COR-L47 (cell line): Measurements from ENCODE around the gene UMAD1.
A peak's percentile ranks its signal among the peaks of the same experiment; 100 is the strongest.

Experiments used
- DNase-seq: peaks from one replicate; lab custom pipeline; 2025; lab: John Stamatoyannopoulos, UW

The UMAD1 gene

DNA sequence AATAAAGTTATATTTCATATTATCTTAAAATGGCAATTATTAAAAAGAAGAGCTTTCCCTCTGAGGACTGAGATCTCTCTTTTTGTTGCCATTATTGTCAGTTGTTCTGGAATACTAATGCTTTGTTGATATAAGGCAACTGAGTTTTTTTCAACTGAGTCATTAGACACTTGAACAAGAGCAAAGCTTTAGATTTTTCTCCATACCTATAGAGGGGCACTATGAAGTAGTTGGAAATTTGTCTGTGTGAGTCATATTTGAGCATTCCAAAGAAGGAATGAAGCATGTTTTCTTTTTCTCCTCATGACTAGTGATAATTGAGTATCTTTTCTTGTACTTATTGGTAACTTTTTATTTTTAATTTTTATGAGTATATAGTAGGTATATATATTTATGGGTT, 53.3 kb downstream of the UMAD1 start:
- no peak for DNase-seq

DNA sequence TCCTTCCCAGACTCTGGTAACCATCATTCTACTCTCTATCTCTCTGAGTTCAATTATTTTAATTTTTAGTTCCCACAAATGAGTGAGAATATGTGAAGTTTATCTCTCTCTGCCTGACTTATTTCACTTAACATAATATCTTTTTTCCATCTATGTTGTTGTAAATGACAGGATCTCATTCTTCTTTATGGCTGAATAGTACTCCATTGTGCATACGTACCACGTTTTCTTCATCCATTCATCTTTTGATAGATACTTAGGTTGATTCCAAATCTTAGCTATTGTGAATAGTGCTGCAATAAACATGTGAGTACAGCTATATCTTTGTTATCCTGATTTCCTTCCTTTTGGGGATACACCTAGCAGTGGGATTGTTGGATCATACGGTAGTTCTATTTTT, 54.0 kb downstream of the UMAD1 start:
- no peak for DNase-seq

DNA sequence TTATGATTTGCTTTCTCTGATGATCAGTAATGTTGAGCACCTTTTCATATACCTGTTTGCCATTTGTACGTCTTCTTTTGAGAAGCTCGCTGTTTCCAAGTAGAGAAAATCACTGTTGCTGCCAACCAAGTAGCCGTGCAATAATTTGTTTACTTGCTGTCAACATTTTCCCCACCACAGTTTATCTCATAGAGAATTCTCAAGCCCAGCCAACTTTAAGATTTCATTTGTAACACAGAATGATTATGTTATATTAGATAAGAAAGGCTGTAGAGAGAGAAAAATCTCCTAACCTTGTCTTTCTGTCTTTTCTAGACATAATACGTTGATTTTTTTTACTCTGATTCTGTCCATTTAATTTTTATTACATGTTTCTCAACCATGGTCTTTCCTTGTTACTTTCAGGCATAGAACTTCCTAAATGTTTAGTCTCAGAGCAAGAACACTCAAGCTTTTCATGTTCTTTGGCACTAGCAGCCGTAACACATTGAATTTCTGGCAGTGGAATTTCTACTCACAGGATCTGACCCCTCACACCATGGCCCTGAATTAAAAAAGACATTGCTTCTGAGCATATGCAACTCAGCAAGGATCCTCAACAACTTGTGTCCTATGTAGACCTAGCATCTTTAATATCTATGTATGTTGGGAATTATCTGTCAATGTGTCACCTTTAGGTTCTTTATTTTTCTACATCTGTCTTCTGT, 54.7 kb downstream of the UMAD1 start:
- no peak for DNase-seq

DNA sequence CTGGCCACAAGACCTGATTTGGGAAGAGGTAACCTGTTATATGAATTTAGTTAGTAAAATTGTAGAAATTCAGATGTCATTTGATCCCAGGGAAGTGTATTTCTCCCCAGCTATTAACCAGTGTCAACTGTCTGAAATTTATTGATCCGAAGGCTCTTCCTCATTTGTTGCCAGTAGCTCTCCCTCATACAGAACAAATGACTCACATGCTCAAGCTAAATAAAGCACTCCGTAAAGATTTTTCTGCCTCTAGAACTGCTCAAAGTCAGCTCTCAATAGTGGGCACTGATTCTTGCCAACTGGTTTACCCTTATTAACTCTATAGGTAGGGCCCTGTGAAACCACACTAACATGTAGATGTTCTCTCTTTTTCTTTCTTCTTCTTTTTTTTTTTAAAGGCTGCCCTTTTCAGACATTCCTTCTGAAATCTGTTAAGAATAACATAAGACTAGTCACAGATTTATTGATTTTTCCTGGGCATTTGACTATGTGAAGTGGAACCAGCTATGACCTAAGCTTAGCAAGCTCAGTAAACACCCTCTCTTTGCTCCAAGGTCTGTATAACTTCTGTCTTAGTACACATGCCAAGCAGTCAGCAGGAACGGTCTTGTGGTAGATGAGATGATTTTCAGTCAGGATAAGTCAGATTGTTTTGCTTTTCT, 56.0 kb downstream of the UMAD1 start:
- DNase-seq, result no peak

DNA sequence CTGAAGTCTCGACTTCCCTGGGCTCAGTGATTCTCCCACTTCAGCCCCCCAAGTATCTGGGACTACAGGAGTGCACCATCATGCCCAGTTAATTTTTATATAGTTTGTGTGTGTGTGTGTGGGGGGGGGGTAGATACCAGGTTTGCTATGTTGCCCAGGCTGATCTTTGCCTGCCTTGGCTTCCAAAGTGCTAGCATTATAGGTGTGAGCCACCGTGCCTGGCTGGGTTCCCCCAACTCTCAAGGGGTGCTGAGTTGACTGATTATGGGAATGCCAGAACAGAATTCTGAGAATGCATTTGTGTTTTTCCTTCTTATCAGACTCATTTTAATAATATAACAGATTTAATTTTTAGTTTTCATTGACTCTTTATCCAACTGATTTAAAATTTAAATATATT, 58.4 kb downstream of the UMAD1 start:
- DNase-seq, result no peak

DNA sequence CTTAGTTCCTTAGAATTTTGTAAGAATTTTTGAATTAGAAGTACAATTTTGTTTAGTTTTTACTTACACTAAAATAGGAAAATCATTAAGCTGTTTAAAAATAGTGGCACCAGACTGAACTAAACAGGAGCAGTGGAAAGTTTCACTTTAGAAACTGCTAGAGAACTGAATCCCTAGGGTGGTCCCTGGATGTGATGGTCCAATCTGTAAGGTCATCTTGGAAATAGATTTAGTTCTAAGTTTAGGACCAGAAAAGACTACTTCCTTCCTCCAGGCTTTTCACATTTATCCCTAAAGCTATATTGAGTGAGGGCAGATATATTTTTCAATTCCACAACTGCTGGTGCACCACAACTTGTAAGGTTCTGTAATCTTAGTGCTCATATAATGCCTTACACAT, 58.8 kb downstream of the UMAD1 start:
- no peak for DNase-seq

DNA sequence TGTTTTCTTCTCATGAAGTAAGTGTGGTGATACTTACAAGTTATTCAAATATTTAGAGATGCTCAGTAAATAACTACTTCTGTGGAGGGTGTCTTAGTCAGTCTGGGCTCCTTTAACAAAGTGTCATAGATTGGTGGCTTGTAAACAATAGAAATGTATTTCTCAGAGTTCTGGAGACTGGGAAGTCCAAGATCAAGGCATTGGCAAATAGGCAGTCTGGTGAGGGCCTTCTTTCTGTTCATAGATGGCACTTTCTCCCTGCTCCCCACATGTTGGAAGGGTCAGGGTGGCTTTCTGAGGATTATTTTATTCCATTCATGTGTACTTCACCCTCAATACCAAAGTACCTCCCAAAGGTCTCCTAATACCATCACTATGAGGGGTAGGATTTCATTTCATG, 59.4 kb downstream of the UMAD1 start:
- no peak for DNase-seq

DNA sequence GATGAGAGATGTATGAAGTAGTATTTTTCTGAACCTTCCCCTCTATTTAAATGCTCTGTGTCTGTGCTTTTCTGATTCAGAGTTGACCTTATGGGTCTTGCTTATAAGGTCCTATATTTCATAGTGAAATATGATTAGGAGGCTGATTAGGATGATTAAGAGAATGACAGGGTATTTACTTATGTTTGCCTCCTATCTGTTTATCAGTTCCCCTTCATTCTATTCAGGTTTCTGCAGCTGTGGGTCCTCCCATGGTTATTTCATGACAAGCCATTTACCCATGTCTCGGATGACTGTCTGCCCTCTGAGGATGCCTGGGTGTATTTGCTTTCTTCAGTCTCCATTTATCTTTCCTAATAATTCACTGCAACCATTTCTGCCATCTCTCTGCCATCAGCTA, 61.0 kb downstream of the UMAD1 start:
- no peak for DNase-seq

DNA sequence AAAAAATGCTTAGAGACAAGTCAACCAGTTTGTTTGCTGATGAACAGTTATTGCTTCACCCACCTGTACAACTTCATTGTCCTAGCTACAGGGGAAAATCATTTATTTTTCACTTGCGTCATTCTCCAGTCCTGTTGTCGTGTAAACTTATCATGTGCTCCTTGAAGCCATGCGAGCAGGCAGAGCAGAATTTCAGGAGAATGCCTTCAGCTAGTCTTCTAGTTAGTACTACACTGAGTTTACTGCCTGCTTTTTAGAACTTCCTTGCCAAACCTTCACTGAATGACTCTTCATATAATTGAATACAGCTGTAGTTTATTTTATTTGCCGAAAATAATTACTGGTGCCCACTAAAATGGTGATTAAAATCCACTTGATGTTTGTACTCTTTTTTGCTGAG, 62.3 kb downstream of the UMAD1 start:
- DNase-seq, result no peak

DNA sequence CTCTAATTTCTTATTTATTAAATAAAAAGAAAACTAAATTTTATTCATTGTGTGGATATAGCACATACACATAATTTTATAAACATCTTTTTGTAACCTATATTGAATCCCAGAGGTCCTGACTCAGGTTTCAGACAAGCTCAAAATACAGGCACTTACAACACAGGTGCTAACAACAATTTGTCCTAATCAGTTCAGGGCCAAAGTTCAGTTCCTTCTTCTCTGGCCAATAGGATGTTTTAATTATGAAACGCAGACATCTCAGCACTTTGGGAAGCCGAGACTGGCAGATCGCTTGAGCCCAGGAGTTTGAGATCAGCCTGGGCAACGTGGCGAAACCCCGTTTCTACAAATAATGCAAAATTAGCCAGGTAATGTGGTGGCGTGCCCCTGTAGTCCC, 62.9 kb downstream of the UMAD1 start:
- DNase-seq, result no peak

DNA sequence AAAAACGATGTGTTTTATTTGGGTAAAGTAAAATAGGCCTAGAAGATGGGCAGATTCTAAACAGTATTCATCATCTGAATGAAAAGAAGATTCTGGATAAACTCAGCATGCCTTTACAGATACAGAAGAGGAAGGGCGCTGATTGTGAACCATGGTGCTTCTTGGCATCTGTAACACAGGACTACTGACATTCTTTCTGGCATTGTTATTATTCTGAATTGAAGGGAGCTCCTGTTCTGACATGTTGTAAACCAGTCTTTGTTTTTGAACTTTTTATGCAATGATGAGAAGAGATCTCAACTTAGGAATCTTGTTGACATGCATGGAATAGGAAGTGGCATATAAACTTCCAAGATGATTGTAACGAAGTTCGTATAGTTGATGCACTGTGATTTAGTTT, 64.3 kb downstream of the UMAD1 start:
- no peak for DNase-seq

DNA sequence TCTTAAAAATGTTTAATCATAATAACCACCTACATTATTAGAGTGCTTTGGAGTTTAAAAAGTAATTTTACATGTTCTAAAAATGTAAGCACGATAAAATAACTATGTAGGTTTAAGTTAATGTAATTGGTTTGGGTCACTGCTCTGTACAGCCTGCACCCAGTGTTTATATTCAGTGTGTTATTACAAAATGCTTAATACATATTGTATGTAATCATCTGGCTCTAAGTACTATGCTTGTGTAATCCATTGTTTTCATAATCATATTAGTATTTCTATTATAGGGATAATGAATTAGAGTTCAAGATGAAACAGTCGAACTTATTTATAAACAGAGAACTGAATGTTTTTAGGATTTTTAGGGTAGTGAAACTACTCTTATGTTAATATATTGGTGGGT, 64.8 kb downstream of the UMAD1 start:
- no peak for DNase-seq

DNA sequence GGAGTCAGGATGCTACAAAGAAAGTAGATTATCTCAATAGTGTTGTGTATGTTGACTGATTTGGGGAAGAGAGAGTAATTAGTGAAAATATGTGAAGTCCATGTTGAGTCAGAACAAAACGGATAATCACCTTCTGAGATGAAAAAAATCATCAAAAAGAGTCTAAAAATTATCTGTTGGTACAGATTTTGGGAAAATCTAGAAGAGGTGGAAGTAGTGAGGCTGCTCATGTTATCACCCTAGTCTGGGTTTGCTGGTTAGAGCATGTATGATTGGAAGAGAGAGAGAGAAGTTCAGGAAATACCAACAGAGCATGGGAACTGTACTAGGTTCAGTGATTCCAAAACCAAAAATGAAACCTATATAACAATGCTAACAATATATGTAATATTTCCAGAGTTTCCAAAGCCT, 65.6 kb downstream of the UMAD1 start:
- no peak for DNase-seq

DNA sequence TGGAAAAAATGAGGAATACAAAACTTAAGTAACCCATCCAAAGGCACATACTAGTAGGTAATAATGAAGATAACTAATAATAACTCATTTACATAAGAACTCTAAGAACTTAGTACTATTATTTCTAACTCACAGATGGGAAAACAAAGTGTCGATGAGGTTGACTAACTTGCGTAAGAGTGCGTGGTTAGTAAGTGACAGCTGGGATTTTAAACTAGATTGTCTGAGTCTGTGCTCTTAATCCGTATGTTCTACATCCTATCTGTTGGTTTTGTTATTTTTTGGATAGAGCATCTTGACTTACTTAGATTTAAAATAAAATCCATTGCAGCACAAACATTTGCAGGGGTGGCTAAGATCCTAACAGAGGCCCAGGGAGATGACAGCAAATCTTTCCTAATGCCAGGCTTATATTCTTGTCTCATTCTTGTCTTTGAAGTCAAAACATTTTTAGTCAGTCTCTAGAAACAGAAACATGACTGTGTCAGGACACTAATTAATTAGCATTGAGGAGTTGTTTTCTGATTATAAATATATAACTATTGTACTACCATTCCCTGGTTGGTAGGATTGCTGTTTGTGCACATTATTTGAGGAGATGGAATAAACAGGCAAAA, 66.1 kb downstream of the UMAD1 start:
- no peak for DNase-seq

DNA sequence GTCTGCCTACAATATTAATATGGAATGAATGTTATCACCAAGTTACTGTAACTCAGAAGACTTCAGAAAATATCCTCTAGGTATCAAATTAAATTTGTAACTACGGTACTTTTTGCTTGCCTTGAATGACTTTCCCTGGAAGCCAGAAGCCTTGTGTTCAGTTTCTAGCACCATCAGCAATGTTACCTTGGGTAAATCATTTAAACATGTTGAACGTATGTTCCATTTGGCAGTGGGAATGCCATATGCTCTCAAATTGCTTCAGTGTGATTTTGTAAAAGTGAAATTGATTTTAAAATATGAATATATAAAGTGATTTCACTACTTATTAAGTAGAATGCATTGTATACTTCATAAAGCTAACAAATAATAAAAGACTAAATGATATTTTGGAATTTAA, 66.7 kb downstream of the UMAD1 start:
- DNase-seq, result no peak

DNA sequence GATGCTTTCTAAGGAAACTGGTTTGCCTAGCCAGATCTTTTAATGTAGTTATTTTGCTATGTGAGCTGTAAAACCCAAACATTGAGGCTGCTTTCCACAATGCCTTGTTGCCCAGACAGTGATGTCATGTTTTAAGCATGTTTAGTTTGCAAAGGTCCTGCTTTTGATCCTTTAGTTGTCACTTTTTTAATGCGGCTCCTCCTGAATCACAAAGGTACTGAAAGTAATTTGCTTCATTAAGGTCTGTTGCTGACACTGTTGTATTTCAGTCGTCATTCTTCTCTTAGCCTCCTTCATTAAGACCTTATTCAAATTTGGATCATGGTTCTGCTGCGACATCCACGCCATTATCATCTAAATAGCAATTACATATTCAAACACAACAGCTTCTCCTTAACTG, 67.3 kb downstream of the UMAD1 start:
- DNase-seq, result no peak

DNA sequence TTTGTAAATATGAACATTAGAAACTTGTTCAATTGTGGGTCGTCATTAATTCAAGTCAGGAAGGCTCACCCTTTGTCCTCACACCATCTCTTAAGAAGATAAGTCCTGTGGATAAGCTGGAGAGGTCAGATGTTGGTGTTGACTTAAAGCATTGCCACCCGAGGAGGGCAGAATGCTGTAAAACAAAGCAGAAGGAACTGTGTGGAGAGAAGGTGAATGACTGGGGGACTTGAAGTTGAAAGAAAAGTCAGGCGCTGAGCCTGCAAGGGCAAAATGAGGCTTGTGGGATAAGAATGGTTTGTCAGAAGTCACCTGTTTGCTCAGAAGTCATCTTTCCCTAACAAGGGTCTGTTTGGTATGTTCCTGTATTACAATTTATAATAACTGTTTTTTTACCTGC, 68.7 kb downstream of the UMAD1 start:
- DNase-seq, result no peak

DNA sequence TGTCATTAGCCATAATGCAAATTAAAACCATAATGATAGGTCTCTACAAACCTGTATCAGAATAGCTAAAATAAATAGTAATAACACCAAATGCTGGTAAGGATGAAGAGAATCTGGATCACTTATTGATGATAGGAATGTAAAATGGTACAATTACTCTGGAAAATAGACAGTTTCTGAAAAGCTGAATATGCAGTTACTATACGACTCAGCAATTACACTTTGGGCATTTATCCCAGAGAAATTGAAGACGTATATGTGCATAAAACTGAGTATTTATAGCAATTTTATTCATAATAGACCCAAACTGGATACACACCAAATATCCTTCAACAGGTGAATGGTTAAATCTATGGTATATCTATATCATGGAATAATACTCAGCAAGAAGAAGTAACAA, 69.9 kb downstream of the UMAD1 start:
- no peak for DNase-seq

DNA sequence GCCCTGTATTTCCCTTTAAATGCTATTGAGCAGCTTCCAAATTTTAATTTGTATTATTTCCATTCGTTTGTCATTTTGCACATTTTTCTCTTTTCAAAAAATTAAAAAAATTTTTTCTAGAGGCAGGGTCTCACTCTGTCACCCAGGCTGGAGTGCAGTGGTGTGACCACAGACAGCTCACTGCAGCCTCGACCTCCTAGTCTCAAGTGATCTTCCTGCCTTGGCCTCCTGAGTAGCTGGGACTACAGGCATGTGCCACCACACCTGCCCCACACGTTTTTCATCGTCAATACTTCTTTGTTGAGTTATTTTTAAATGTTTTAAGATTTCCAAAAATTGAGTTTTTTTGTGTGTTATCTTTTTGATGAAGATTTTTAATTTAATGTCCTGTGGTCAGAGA, 73.2 kb downstream of the UMAD1 start:
- DNase-seq, result no peak

DNA sequence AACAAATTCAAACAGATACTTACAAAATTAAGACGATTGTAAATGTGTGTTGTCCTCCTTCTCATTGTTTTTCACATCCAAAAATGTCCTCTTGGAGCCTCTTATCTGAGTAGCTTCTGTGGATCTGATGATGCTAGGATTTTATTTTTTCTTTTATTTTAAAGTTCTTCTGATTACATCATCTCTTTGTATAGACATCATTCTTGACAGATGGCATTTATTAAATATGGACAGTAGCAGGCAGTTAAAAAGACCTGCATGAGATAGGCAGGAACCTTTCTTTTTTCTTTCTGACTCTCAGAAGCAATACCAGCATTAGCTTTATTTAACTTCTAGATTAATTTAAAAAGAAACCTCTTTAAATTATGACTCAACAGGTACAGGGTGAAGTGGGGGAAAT, 77.9 kb downstream of the UMAD1 start, which contains the start of gene RPA3:
Gene RPA3 (minus strand): TSS at position 116 of the 400 bp plus-strand sequence. CDS start 78,189 bp downstream, outside the sequence.
- no peak for DNase-seq

DNA sequence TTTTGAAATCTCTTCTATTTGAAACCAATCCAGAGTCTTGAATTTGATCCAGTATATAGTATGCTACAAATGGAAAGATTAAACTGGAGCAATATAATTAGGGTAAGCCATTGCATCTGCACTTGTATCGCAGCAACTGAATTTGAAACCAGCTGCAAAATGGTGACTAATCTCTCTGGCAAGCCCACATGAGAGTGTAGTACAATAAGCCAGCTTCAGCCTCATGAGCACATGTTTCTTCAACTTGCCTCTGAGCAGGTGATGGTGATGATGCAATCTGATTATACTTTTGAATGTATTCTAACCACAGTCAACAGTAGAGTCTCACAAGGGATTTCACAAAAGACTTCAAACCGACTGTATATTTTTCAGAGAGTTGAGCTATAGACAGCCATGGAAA, 78.7 kb downstream of the UMAD1 start:
- DNase-seq, result peak; percentile 62

DNA sequence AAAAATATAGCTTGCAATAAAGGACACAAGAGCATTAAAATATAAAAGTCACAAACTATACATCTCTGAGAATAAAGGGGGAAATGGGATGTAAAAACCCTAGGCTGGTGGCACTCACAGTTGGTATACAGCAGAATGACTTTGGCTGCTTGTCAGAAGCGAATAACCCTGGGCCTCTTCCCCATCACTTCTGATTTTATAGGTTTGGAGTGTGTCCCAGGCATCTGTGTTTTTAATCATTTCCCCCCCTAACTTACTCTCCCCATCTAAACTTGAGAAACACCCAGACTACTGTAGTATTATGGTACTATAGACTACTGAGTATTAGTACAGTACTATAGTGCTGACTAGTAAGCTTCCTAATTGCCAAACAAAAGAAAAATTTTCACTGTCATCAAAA, 79.6 kb downstream of the UMAD1 start:
- DNase-seq, result no peak
